Left lung (tissue), 10 donors: ENCODE data around the gene P3H1. TPM values are rescaled to one million over a fixed set of nuclear protein-coding genes. Genes with fewer than 3 reads are reported as not detected.
A peak's percentile ranks its signal among the peaks of the same experiment; 100 is the strongest.

ENCODE experiments used
- ATAC-seq: fragments of 200-7000 bp; cut with Tn5 transposase; one replicate; pipeline ENCODE4 v1.9.1; 2020; ENCODE audit warnings: moderate library complexity
- DNase-seq, 4 donors: peaks; one replicate each; pipeline ENCODE4 v3.0.0-alpha.2; 2013 to 2020
- H3K27ac ChIP-seq, 2 donors: fragments of 200-600 bp; sonication (generic) in 1 of 2; one replicate each; pipeline versions ENCODE4 v1.5.0 to v1.8.0; 2020 to 2021
- H3K27me3 ChIP-seq, 2 donors: fragments of 200-600 bp; sonication (generic) in 1 of 2; one replicate each; pipeline versions ENCODE4 v1.5.0 to v1.8.0; 2020 to 2021
- H3K36me3 ChIP-seq, 2 donors: fragments of 200-600 bp; sonication (generic) in 1 of 2; one replicate each; pipeline versions ENCODE4 v1.5.0 to v1.8.0; 2020 to 2021
- H3K4me1 ChIP-seq, 2 donors: fragments of 200-600 bp; one replicate each; pipeline ENCODE4 v1.8.0; 2021
- H3K4me3 ChIP-seq, 2 donors: fragments of 200-600 bp; sonication (generic) in 1 of 2; one replicate each; pipeline versions ENCODE4 v1.5.0 to v1.8.0; 2020 to 2021; ENCODE audit warnings: mild to moderate bottlenecking in 1 of 2
- H3K9me3 ChIP-seq, 2 donors: fragments of 200-600 bp; sonication (generic) in 1 of 2; one replicate each; pipeline versions ENCODE4 v1.5.0 to v1.8.0; 2020 to 2021
- intact Hi-C, 2 donors: fragments of 100-400 bp; cut with DNase I; formaldehyde crosslinking; loops; one replicate each; pipeline versions ENCODE4 v1.11.2 to v1.14.2; 2022
- polyA plus RNA-seq, 6 donors: library from polyadenylated mRNA; unstranded; fragments of 120-200 nt; gene quantifications; one replicate each; pipeline ENCODE4 v1.2.1, GENCODE V29; 2013; ENCODE audit not compliant: insufficient read length in 6 of 6
- total RNA-seq, 2 donors: library from RNA; stranded (reverse); fragmentation: NEBNext Ultra II Directional; extraction: Animal tissue kit (Norgen Biotek cat#: 25700); gene quantifications; one replicate each; pipeline ENCODE4 v1.2.1, GENCODE V29; 2021
- TF ChIP-seq, protein P1 (sequence below), 2 donors: fragments of 200-600 bp; sonication (generic) in 1 of 2; IDR thresholded peaks; one replicate each; pipeline versions ENCODE4 v1.5.0 to v1.8.0; 2021; ENCODE audit warnings: antibody characterized with exemption in 2 of 2
- donor health status: DM: no; HTN: yes; CAD: no.
- donor health status: DM: no; HTN: no; CAD: no.

The P3H1 gene
- total and polyA plus RNA-seq, 8 donors = 47.4 to 101 (median 86.1) TPM

GRCh38 chr1:42736571-42737200 is 30.1 kb downstream of the P3H1 start:
- peaks cover 0 to 5% of the 10 kb centered on the region in 2 donors for H3K27me3 ChIP-seq
- no peak for ATAC-seq
- peaks cover 0 to 6% of the 10 kb centered on the region in 2 donors for H3K4me1 ChIP-seq
- no peaks in the 10 kb centered on the region for H3K36me3 ChIP-seq
- no peak overlapping the region for H3K4me3 ChIP-seq
- DNase-seq = no peak
- TF ChIP-seq, protein P1, sequence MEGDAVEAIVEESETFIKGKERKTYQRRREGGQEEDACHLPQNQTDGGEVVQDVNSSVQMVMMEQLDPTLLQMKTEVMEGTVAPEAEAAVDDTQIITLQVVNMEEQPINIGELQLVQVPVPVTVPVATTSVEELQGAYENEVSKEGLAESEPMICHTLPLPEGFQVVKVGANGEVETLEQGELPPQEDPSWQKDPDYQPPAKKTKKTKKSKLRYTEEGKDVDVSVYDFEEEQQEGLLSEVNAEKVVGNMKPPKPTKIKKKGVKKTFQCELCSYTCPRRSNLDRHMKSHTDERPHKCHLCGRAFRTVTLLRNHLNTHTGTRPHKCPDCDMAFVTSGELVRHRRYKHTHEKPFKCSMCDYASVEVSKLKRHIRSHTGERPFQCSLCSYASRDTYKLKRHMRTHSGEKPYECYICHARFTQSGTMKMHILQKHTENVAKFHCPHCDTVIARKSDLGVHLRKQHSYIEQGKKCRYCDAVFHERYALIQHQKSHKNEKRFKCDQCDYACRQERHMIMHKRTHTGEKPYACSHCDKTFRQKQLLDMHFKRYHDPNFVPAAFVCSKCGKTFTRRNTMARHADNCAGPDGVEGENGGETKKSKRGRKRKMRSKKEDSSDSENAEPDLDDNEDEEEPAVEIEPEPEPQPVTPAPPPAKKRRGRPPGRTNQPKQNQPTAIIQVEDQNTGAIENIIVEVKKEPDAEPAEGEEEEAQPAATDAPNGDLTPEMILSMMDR (IDR thresholded peaks at IDR 0.05) = no peak
- H3K9me3 ChIP-seq = no peaks in the 10 kb centered on the region
- H3K27ac ChIP-seq = no peak overlapping the region
- intact Hi-C loops = no loop called here

- no peak overlapping the region for H3K4me3 ChIP-seq
- no peaks in the 10 kb centered on the region for H3K9me3 ChIP-seq
- DNase-seq (no peak), ATAC-seq (peak; percentile 29)
- no peaks in the 10 kb centered on the region for H3K36me3 ChIP-seq
- intact Hi-C loops = no loop called here
- H3K4me1 ChIP-seq = peaks cover 0 to 6% of the 10 kb centered on the region in 2 donors
- H3K27ac ChIP-seq = no peak overlapping the region
- peaks cover 0 to 5% of the 10 kb centered on the region in 2 donors for H3K27me3 ChIP-seq
- TF ChIP-seq, protein P1 (IDR thresholded peaks at IDR 0.05) = no peak
Measured at GRCh38 chr1:42736152-42736551, 30.7 kb downstream of the P3H1 start.

DNA sequence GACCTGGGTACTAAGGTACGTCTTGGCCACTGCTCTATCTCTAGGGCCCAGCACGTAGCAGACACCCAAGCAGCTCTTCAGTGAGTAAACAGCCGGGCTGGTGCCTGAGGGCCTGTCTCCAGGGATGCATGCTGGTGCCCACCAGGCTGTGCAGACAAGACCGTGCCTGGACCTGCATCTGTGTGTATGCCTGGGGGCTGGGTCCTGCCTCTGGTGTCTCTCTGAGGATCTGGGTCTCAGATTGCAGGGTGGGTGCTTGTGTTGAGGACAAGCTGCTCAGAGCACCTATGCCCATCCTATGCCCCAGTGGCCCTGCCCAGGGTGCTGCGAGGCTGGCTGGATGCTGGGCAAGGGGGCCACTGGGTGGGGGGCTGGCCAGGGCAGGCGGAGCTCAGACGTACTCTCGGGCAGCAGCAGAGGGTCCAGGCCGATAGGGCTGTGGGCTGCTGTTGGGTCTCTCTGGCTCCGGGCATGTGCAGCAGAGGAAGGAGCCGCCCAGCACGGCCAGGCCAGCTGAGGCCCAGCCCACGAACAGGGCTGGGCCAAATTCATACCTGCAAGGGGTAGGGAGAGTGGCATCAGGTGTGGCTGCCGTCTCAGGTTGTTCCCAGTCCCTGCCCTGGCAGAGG is 31.2 kb downstream of the P3H1 start:
- Histone ChIP-seq H3K4me3 (no peak overlapping the region), H3K27ac (no peak overlapping the region), H3K4me1 (peaks cover 0 to 6% of the 10 kb centered on the region in 2 donors), H3K36me3 (no peaks in the 10 kb centered on the region), H3K27me3 (peaks cover 0 to 5% of the 10 kb centered on the region in 2 donors), H3K9me3 (no peaks in the 10 kb centered on the region)
- ATAC-seq (no peak), DNase-seq (no peak)
- intact Hi-C loops = no loop called here
- TF ChIP-seq, protein P1 (IDR thresholded peaks at IDR 0.05) = no peak

DNA sequence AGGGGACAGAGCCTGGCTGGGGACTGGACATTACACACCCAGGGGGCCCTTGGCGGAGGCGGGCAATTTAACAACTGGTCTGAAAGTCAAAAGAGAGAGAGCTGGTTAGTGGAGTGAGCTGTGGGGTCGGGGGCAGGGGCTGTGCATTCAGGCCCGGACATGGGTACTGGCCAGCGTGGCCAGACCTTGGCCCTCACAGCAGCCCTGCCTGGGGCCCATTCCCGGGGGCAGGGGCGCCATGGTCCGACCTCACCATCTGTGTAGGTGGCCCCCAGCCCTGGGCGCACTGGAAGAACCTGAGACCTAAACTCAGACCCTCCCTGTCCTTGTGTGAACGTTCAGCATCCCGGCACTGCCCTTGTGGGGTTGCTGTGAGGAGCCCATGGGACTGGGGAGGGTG is 31.8 kb downstream of the P3H1 start:
- H3K27me3 ChIP-seq = peaks cover 0 to 3% of the 10 kb centered on the region in 2 donors
- DNase-seq (no peak), ATAC-seq (no peak)
- no peaks in the 10 kb centered on the region for H3K36me3 ChIP-seq
- intact Hi-C loops = no loop called here
- peaks cover 0 to 6% of the 10 kb centered on the region in 2 donors for H3K4me1 ChIP-seq
- H3K4me3 ChIP-seq = no peak overlapping the region
- no peaks in the 10 kb centered on the region for H3K9me3 ChIP-seq
- no peak overlapping the region for H3K27ac ChIP-seq
- TF ChIP-seq, protein P1 (IDR thresholded peaks at IDR 0.05) = no peak

GRCh38 chr1:42734201-42735035 is 32.4 kb downstream of the P3H1 start:
- no peak overlapping the region for H3K27ac ChIP-seq

More at GRCh38 chr1:42734201-42735035, 32.4 kb downstream of the P3H1 start:
- no peaks in the 10 kb centered on the region for H3K27me3 ChIP-seq
- TF ChIP-seq, protein P1 (IDR thresholded peaks at IDR 0.05) = no peak
- no peak overlapping the region for H3K4me3 ChIP-seq
- ATAC-seq (no peak), DNase-seq (no peak)
- intact Hi-C loops = no loop called here
- H3K9me3 ChIP-seq = no peaks in the 10 kb centered on the region
- H3K36me3 ChIP-seq = no peaks in the 10 kb centered on the region
- H3K4me1 ChIP-seq = peaks cover 0 to 6% of the 10 kb centered on the region in 2 donors
